ENCODE measurements around the gene MYCN. TPM values are rescaled to one million over a fixed set of nuclear protein-coding genes. Genes with fewer than 3 reads are reported as not detected.

MYCN gene
- total and polyA plus RNA-seq, 4 donors, result 0.16 to 1.3 TPM; not detected in 2

GRCh38 chr2:15963977-15964670 is 23.8 kb downstream of the MYCN start:
- no peaks in the 10 kb centered on the region for H3K4me1 ChIP-seq (ENCODE audit: control insufficient read depth in 4 of 4, insufficient read depth in 4 of 4, low read length in 3 of 4)
- TF ChIP-seq JUND (IDR thresholded peaks at IDR 0.05) (no peak), NR2F2 (IDR thresholded peaks at IDR 0.05) (no peak), HNF4G (IDR thresholded peaks at IDR 0.05) (no peak), ZBTB33 (IDR thresholded peaks at IDR 0.05) (no peak), REST (IDR thresholded peaks at IDR 0.05) (no peak), RXRA (IDR thresholded peaks at IDR 0.05) (no peak), SP1 (IDR thresholded peaks at IDR 0.05) (no peak), EGR1 (IDR thresholded peaks at IDR 0.05; ENCODE audit: low read depth in 2 of 2) (no peak), FOXA2 (IDR thresholded peaks at IDR 0.05) (no peak), ATF3 (IDR thresholded peaks at IDR 0.05) (no peak), MAX (IDR thresholded peaks at IDR 0.05) (no peak), YY1 (IDR thresholded peaks at IDR 0.05) (no peak), CTCF (IDR thresholded peaks at IDR 0.05; ENCODE audit: low read depth, low read length, missing input control) (no peak), FOXA1 (IDR thresholded peaks at IDR 0.05) (no peak)
- H3K4me3 ChIP-seq (ENCODE audit: low read depth in 1 of 3, low read length in 3 of 3), result no peak overlapping the region
- DNase-seq (ENCODE audit: low spot score), result no peak
- H3K9ac ChIP-seq (ENCODE audit: low read depth in 1 of 2, low read length in 2 of 2), result no peak overlapping the region
- H3K27me3 ChIP-seq (ENCODE audit: control insufficient read depth in 4 of 4, insufficient read depth in 4 of 4, low read length in 3 of 4), result no peaks in the 10 kb centered on the region
- H3K36me3 ChIP-seq (ENCODE audit: control insufficient read depth in 4 of 4, insufficient read depth in 3 of 4, low read depth in 1 of 4, low read length in 3 of 4), result no peaks in the 10 kb centered on the region
- no peak overlapping the region for H3K27ac ChIP-seq (ENCODE audit: low read depth in 1 of 2, low read length in 2 of 2)
- H3K9me3 ChIP-seq (ENCODE audit: control insufficient read depth in 4 of 4, low read length in 3 of 4), result no peaks in the 10 kb centered on the region
- WGBS, result 96% methylated on average over 5 of the region's 5 CpGs

GRCh38 chr2:15964936-15965563 is 24.7 kb downstream of the MYCN start:
- TF ChIP-seq GABPA (IDR thresholded peaks at IDR 0.05 in 1 of 2, conservative IDR thresholded peaks at IDR 0.05 in 1 of 2) (no peak), CTCF (IDR thresholded peaks at IDR 0.05; ENCODE audit: low read depth, low read length, missing input control) (no peak), RXRA (IDR thresholded peaks at IDR 0.05) (no peak), FOXA2 (IDR thresholded peaks at IDR 0.05) (no peak), EGR1 (IDR thresholded peaks at IDR 0.05; ENCODE audit: low read depth in 2 of 2) (no peak), NR2F2 (IDR thresholded peaks at IDR 0.05) (no peak), MAX (IDR thresholded peaks at IDR 0.05) (no peak), REST (IDR thresholded peaks at IDR 0.05) (no peak), FOXA1 (IDR thresholded peaks at IDR 0.05) (no peak)
- Histone ChIP-seq H3K9ac (ENCODE audit: low read depth in 1 of 2, low read length in 2 of 2) (no peak overlapping the region), H3K27me3 (ENCODE audit: control insufficient read depth in 4 of 4, insufficient read depth in 4 of 4, low read length in 3 of 4) (no peaks in the 10 kb centered on the region), H3K9me3 (ENCODE audit: control insufficient read depth in 4 of 4, low read length in 3 of 4) (no peaks in the 10 kb centered on the region), H3K36me3 (ENCODE audit: control insufficient read depth in 4 of 4, insufficient read depth in 3 of 4, low read depth in 1 of 4, low read length in 3 of 4) (no peaks in the 10 kb centered on the region), H3K27ac (ENCODE audit: low read depth in 1 of 2, low read length in 2 of 2) (no peak overlapping the region), H3K4me3 (ENCODE audit: low read depth in 1 of 3, low read length in 3 of 3) (no peak overlapping the region), H3K4me1 (ENCODE audit: control insufficient read depth in 4 of 4, insufficient read depth in 4 of 4, low read length in 3 of 4) (no peaks in the 10 kb centered on the region)
- no peak for DNase-seq (ENCODE audit: low spot score)
- WGBS, result 75% methylated on average over 7 of the region's 7 CpGs
